MM.1S (cell line): ENCODE data around the gene DUSP3.

Experiments used
- CTCF ChIP-seq: fragments of 300-600 bp; sonication (generic); IDR thresholded peaks from 2 replicates; pipeline ENCODE4 v1.5.1; 2016; ENCODE audit warnings: antibody characterized with exemption, low read length, mixed read lengths
- EZH2 ChIP-seq: fragments of 300-600 bp; sonication (generic); optimal IDR thresholded peaks from 2 replicates; pipeline ENCODE3; 2017; ENCODE audit warnings: low read depth, mild to moderate bottlenecking, antibody characterized with exemption, low read length, mixed read lengths
- EZH2phosphoT487 ChIP-seq: fragments of 300-600 bp; sonication (generic); IDR thresholded peaks from 2 replicates; pipeline ENCODE4 v1.6.1; 2018; ENCODE audit warnings: antibody characterized with exemption, low read length

- TF ChIP-seq EZH2 (no peak), EZH2phosphoT487 (no peak), CTCF (no peak)
Observed at GRCh38 chr17:43733956-43734355, 44.8 kb downstream of the DUSP3 start.
